Suprapubic skin (tissue), 3 donors: Measurements from ENCODE around the gene APAF1.

ENCODE experiments used
- POLR2A ChIP-seq, 2 donors: fragments of 450-650 bp; IDR thresholded peaks; one replicate each; pipeline ENCODE4 v1.6.1; 2017; ENCODE audit warnings: antibody characterized with exemption in 2 of 2, mild to moderate bottlenecking in 2 of 2, moderate library complexity in 2 of 2
- TF ChIP-seq, protein P1 (sequence below), 2 donors: fragments of 200-600 bp in 1 of 2; fragments of 450-650 bp in 1 of 2; sonication (generic) in 1 of 2; IDR thresholded peaks; one replicate each; pipeline ENCODE4 v1.5.1; 2016 to 2019; ENCODE audit warnings: antibody characterized with exemption in 2 of 2, mild to moderate bottlenecking in 1 of 2, moderate library complexity in 1 of 2

DNA sequence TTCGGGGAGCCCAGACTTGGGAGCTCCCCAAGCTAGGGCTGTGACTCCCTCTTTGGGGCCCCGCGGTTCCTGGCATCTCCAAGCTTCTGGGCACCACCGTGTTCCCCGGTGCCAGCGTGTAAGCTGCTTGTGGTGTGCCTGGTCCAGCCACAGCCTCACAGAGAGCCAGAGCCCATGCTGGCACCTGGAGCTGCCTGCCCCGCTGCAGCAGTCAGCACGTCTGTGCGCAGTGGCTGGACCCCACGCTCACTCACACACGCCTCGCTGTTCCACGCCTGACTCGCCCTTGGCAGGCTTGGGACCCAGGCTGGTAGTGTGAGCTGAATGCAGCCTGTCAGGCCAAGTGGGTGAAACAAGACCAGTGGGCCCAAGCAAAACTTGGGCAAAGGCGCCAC, 34.5 kb downstream of the APAF1 start:
- TF ChIP-seq, protein P1, sequence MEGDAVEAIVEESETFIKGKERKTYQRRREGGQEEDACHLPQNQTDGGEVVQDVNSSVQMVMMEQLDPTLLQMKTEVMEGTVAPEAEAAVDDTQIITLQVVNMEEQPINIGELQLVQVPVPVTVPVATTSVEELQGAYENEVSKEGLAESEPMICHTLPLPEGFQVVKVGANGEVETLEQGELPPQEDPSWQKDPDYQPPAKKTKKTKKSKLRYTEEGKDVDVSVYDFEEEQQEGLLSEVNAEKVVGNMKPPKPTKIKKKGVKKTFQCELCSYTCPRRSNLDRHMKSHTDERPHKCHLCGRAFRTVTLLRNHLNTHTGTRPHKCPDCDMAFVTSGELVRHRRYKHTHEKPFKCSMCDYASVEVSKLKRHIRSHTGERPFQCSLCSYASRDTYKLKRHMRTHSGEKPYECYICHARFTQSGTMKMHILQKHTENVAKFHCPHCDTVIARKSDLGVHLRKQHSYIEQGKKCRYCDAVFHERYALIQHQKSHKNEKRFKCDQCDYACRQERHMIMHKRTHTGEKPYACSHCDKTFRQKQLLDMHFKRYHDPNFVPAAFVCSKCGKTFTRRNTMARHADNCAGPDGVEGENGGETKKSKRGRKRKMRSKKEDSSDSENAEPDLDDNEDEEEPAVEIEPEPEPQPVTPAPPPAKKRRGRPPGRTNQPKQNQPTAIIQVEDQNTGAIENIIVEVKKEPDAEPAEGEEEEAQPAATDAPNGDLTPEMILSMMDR (IDR thresholded peaks at IDR 0.05), result no peak
- no peak for TF ChIP-seq POLR2A (IDR thresholded peaks at IDR 0.05)
